OCI-LY1 (cell line): ENCODE measurements around the gene SUGCT.

Experiments
- H2AFZ ChIP-seq: fragments of 200-600 bp; sonication (generic), shearing (Covaris generic); 2 replicates; pipeline ENCODE4 v1.6.0; 2014; ENCODE audit warnings: antibody characterized with exemption, mild to moderate bottlenecking, low read length
- H3F3A ChIP-seq: fragments of 200-600 bp; sonication (generic), shearing (Covaris generic); 2 replicates; pipeline ENCODE4 v1.6.0; 2014; ENCODE audit warnings: mild to moderate bottlenecking, antibody characterized with exemption, low read length, moderate library complexity; ENCODE audit not compliant: insufficient read depth
- H3K27ac ChIP-seq: fragments of 200-600 bp; sonication (generic); 2 replicates; pipeline ENCODE4 v1.5.1; 2014; ENCODE audit warnings: low read length, mixed run types, mild to moderate bottlenecking, low read depth; ENCODE audit not compliant: poor library complexity, severe bottlenecking
- H3K27me3 ChIP-seq: fragments of 200-600 bp; sonication (generic); 2 replicates; pipeline ENCODE4 v1.6.0; 2014; ENCODE audit warnings: antibody characterized with exemption, mild to moderate bottlenecking, low read length, moderate library complexity; ENCODE audit not compliant: insufficient read depth
- H3K36me3 ChIP-seq: fragments of 200-600 bp; sonication (generic); 2 replicates; pipeline ENCODE4 v1.6.1; 2014; ENCODE audit warnings: mild to moderate bottlenecking, antibody characterized with exemption, low read length, moderate library complexity, mixed read lengths; ENCODE audit not compliant: insufficient read depth
- H3K4me1 ChIP-seq: fragments of 200-600 bp; sonication (generic); 2 replicates; pipeline ENCODE4 v1.5.1; 2014; ENCODE audit warnings: mild to moderate bottlenecking, low read length, moderate library complexity; ENCODE audit not compliant: insufficient read depth, severe bottlenecking
- H3K4me2 ChIP-seq: fragments of 200-600 bp; sonication (generic), shearing (Covaris generic); 2 replicates; pipeline ENCODE4 v1.6.1; 2014; ENCODE audit warnings: low read length
- H3K4me3 ChIP-seq: fragments of 200-600 bp; sonication (generic); 2 replicates; pipeline ENCODE4 v1.5.1; 2014; ENCODE audit warnings: low read length, low read depth, mild to moderate bottlenecking, mixed read lengths; ENCODE audit not compliant: poor library complexity, severe bottlenecking
- H3K79me2 ChIP-seq: fragments of 200-600 bp; shearing (Covaris generic); 2 replicates; pipeline ENCODE4 v1.6.1; 2016; ENCODE audit warnings: mixed run types, low read length, mixed read lengths; ENCODE audit not compliant: insufficient read depth
- H3K9ac ChIP-seq: fragments of 200-600 bp; sonication (generic), shearing (Covaris generic); 2 replicates; pipeline ENCODE4 v1.6.1; 2014; ENCODE audit warnings: mild to moderate bottlenecking, low read length, mixed read lengths
- H3K9me2 ChIP-seq: fragments of 200-600 bp; sonication (generic), shearing (Covaris generic); 2 replicates; pipeline ENCODE4 v1.6.1; 2014; ENCODE audit warnings: low read depth, mild to moderate bottlenecking, low read length, mixed read lengths
- H3K9me3 ChIP-seq: fragments of 200-600 bp; shearing (Covaris generic); 2 replicates; pipeline ENCODE4 v1.6.1; 2014; ENCODE audit warnings: low read length, mixed read lengths
- H4K20me1 ChIP-seq: fragments of 200-600 bp; sonication (generic), shearing (Covaris generic); 2 replicates; pipeline ENCODE4 v1.6.0; 2016; ENCODE audit warnings: mild to moderate bottlenecking, low read length; ENCODE audit not compliant: insufficient read depth
- CTCF ChIP-seq: fragments of 200-600 bp; sonication (generic), shearing (Covaris generic); IDR thresholded peaks from 2 replicates; pipeline ENCODE4 v1.5.1; 2017; ENCODE audit warnings: mild to moderate bottlenecking, antibody characterized with exemption, low read length, moderate library complexity, mixed read lengths
- EZH2 ChIP-seq: fragments of 200-600 bp; sonication (generic), shearing (Covaris generic); IDR thresholded peaks from 2 replicates; pipeline ENCODE4 v1.8.0; 2017; ENCODE audit warnings: borderline replicate concordance, mixed run types, mild to moderate bottlenecking, antibody characterized with exemption, low read length, moderate library complexity, mixed read lengths

Gene SUGCT

DNA sequence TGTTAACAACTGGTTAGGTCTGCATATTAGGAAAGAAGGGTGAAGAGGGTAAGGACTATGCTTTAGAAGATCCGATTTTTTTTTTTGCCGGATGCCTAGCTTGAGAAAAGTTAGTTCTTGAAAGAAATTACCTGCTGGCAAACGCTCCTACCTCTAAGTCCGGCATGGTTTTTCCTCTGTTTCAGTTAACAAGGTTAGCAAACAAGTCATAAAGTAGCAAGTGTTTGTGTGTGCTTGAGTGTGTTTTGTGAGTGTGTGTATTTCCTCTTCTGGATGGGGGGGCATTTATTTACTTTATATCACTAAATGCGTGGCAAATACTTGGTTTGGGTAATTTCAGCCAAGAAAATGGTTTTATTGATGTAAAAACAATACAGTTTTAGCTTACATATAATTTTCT is 195.6 kb downstream of the SUGCT start:
- Histone ChIP-seq H3K9me3 (no peaks in the 10 kb centered on the region), H3K79me2 (no peaks in the 10 kb centered on the region), H3K9me2 (no peaks in the 10 kb centered on the region), H4K20me1 (no peaks in the 10 kb centered on the region), H2AFZ (no peak overlapping the region), H3K27me3 (no peaks in the 10 kb centered on the region), H3K4me1 (no peaks in the 10 kb centered on the region), H3K27ac (no peak overlapping the region), H3K4me3 (no peak overlapping the region), H3K9ac (no peak overlapping the region), H3K36me3 (no peaks in the 10 kb centered on the region), H3F3A (no peaks in the 10 kb centered on the region), H3K4me2 (no peak overlapping the region)
- TF ChIP-seq CTCF (no peak), EZH2 (no peak)

GRCh38 chr7:40331915-40332314 is 197.1 kb downstream of the SUGCT start:
- no peak overlapping the region for H3K9ac ChIP-seq
- no peak overlapping the region for H3K4me3 ChIP-seq
- no peaks in the 10 kb centered on the region for H3K36me3 ChIP-seq
- no peaks in the 10 kb centered on the region for H3K9me3 ChIP-seq
- H3K27ac ChIP-seq, result no peak overlapping the region
- H4K20me1 ChIP-seq, result no peaks in the 10 kb centered on the region
- no peak overlapping the region for H2AFZ ChIP-seq
- H3K79me2 ChIP-seq, result no peaks in the 10 kb centered on the region
- H3F3A ChIP-seq, result no peaks in the 10 kb centered on the region
- no peaks in the 10 kb centered on the region for H3K9me2 ChIP-seq
- no peaks in the 10 kb centered on the region for H3K4me1 ChIP-seq
- H3K27me3 ChIP-seq, result no peaks in the 10 kb centered on the region
- TF ChIP-seq CTCF (no peak), EZH2 (no peak)
- H3K4me2 ChIP-seq, result no peak overlapping the region

DNA sequence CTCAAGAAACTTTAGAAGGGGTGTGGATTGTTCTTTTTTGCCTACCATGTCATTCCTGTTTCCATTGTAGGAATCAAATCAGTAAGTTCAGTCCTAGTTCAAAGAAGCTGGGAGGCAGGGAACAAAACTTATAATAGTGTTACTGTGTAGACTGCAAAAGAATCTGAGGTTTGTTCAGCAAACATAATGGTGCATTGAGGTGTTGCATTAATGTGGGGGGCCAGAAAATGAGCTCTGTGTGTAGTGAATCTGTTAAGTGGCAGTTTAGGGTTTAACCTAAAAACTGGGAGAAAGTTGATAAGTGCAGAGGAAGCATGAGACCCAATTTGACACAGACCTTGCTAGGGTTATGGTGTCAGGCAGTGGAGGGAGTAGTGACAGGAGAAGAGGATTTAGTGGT is 197.7 kb downstream of the SUGCT start:
- Histone ChIP-seq H3K9me2 (no peaks in the 10 kb centered on the region), H3F3A (no peaks in the 10 kb centered on the region), H3K36me3 (no peaks in the 10 kb centered on the region), H2AFZ (no peak overlapping the region), H3K4me1 (no peaks in the 10 kb centered on the region), H3K27ac (no peak overlapping the region), H3K79me2 (no peaks in the 10 kb centered on the region), H3K4me2 (no peak overlapping the region), H3K9ac (no peak overlapping the region), H3K4me3 (no peak overlapping the region), H4K20me1 (no peaks in the 10 kb centered on the region), H3K27me3 (no peaks in the 10 kb centered on the region), H3K9me3 (no peaks in the 10 kb centered on the region)
- TF ChIP-seq CTCF (no peak), EZH2 (no peak)
